ENCODE data around the gene EEF2.

The EEF2 gene

GRCh38 chr19:3984908-3985642, at the start of gene EEF2:
EEF2 (minus strand) TSS chr19:3985463; CDS start chr19:3985380, 83 bp downstream.
- DNase-seq (ENCODE audit: low read depth) = peak; percentile 80

DNA sequence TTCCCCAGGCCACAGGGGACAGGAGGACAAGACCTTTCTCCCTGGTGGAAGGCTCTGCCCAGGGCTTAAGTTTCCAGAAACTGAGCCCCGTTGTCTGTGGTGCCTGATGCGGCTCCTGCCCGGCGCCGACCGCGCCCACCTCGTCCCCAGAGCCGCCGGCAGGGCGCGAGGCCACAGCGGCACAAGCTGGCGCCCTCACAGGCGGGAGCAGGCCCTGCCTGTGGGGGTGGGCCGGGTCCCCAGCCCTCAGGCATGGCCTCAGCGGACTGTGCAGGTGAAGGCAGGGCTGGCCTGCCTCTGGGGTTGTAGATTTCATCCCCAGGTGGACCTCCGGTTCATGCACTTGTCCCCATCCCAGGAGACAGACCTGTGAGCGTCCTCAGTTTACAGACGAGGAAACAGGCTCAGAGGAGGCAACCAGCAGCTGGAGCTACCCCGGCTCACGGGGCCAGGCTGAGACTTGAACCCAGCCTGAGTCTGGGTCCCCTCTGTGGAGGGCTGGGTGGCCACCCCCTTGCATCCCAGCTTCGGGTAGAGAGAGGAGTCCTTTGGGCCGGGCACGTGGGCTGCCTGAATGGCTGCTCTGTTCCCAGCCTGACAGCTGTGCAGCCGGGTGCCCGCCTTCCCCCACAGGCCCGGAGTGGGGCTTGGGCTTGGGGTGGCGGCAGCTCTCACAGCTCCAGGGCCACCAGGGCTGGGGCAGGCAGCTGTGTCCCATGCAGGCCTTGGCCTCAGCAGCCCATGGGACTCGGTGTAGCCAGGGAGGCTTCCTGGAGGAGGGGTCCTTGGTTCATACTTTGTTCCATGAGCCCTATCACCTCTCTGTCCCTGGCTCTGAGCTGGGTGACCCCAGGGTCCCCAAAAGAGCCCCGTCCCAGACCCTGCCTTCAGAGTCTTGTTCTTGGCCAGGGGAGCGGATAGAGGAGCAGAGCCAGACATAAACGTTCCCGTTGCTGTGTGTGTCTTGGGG, 49.1 kb upstream of the EEF2 start:
- DNase-seq (ENCODE audit: low read depth) = no peak

GRCh38 chr19:4033028-4033956, 48.0 kb upstream of the EEF2 start:
- no peak for DNase-seq (ENCODE audit: low read depth)

- no peak for DNase-seq (ENCODE audit: low read depth)
These were observed 47.2 kb upstream of the EEF2 start for GRCh38 chr19:4032436-4032835.

DNA sequence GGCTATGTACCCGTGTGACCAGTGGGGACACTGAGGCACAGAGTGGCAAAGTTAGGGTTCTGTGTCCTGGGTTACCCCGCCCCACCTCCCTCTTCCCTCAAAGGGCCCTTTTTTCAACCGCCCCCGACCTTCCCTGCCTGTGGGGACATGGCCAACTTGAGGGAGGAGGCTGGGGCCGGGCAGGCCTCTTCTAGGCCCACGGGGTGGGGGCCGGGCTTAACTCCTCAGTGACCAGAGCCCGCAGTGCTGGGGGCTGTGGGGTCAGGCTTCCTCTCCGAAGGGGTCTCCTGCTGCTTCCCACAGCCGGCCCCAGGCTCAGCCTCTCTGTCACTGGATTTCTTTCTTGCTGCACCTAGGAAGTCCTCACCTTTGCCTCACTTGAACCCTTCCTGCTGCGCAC, 46.2 kb upstream of the EEF2 start:
- no peak for DNase-seq (ENCODE audit: low read depth)

DNA sequence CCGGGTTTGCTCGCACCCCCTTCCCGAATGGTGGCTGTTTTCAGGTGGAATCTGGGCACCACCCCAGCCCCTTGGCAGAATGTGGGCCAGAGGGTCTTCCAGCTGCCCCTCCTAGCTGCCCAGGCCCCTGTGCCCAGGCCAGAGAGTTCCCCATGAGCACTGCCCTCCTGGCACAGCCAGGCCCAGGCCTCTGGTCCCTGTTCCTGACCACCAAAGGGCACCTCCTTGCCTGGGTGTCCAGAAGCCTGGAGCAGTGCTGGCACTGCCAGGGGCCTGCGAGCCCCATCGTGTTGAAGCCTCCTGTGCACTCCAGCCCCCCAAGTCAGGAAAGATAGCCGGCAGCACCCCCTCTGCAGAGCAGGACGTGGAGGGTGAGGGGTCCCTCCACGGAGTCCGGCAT, 45.7 kb upstream of the EEF2 start:
- no peak for DNase-seq (ENCODE audit: low read depth)

- DNase-seq (ENCODE audit: low read depth) = no peak
These were observed 45.3 kb upstream of the EEF2 start for GRCh38 chr19:4030552-4030951.

- DNase-seq (ENCODE audit: low read depth) = no peak
These were observed 44.0 kb upstream of the EEF2 start for GRCh38 chr19:4029247-4029614.

- no peak for DNase-seq (ENCODE audit: low read depth)
These were observed 43.3 kb upstream of the EEF2 start for GRCh38 chr19:4028334-4029246.

DNA sequence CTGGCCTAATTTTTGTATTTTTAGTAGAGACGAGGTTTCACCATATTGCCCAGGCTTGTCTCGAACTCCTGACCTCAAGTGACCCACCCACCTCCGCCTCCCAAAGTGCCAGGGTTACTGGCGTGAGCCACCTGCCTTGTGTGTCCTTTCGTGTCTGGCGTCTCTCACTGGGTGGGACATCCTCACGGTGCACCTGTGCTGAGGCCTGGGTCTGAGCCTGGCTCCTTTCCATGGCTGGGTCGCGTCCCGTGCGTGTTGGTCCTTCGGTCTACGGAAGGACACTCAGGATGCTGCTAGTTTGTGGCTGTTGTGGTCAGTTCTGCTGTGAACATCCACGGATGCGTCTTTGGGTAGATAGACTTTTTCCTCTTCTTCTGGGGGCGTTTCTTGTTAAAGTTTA, 41.9 kb upstream of the EEF2 start:
- DNase-seq (ENCODE audit: low read depth) = no peak

DNA sequence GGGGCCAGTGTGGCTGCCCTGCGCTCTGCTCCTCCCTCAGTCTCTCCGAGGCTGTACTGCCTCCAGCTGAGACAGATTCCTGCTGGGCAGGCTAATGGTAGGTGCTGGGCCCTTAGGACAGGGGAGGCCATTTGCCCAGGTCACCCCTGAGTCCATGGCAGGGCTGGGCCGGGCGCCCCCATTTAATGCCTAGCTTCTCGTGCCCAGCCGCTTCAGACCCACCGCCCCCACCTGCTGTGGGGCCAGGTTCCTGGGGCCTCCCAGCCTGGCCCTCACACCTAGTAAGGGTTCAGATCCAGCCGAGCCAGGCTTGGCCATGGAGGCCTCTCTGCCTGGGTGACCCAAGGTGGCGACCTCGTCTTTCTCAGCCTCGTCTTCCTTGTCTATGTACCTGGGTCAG, 40.1 kb upstream of the EEF2 start:
- no peak for DNase-seq (ENCODE audit: low read depth)

DNA sequence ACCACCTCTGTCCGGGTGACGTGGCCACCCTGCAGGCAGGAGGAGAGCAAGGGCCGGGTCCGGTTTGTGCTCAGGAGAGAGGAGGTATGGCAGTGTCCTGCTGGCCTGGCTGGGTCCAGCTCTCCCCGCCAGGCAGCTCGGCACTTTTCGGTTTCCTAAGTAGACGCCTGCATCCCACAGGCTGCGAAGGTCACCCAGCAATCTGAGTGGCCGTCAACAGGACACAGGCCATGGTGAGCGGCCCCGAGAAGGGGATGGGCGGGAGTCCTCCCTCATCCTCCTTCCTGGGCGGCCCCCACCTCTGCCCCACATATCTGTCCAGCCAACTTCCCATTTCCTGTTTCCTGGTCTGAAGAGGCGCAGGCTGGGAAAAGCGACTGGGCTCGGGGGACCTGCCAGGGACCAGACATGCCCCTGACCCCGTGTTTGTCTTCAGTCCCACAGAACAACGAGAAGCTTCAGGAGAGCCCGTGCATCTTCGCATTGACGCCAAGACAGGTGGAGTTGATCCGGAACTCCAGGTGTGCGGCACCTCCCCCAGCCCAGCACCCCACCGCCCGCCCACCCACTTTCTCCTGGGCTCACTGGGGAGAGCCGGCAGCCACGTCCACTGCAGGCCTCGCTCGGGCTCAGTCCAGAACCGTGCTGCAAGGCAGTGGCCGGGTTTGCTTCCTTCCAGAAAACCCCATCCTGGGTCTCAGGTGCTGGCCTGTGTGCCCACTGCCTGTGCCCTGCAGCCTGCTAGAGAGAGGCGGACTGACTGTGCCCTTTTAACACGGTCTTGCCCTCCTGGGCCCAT, 38.5 kb upstream of the EEF2 start:
- DNase-seq (ENCODE audit: low read depth) = no peak

- no peak for DNase-seq (ENCODE audit: low read depth)
These were observed 34.3 kb upstream of the EEF2 start for GRCh38 chr19:4019578-4019977.

- DNase-seq (ENCODE audit: low read depth) = no peak
These were observed 33.7 kb upstream of the EEF2 start for GRCh38 chr19:4018775-4019504.

DNA sequence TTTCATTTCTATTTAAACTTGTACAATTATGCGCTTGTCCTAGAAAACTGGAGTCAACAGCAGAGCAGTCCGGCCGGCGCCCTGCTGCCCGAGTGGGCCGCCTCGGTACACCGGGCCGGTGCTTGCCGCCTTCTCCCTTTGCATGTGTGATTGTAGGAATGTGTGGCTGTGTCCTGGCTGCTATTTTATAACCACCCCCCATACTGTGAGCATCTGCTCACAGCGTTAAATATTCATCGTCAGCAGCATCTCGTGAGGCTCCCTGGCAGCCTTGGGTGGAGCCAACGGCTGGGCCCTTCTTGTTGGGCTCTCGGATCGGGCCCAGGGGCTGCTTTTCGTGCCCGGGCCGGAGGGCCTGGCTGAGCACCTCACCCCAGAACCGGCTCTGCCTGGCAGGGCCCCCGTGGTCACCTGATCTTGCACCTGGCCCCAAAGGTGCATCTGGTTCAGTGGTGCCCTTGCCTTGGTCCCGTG, 32.9 kb upstream of the EEF2 start:
- DNase-seq (ENCODE audit: low read depth) = no peak

GRCh38 chr19:4016903-4017638, 31.8 kb upstream of the EEF2 start:
- DNase-seq (ENCODE audit: low read depth) = no peak

GRCh38 chr19:4016486-4016885, 31.2 kb upstream of the EEF2 start:
- DNase-seq (ENCODE audit: low read depth) = no peak

GRCh38 chr19:4015705-4016402, 30.6 kb upstream of the EEF2 start:
- no peak for DNase-seq (ENCODE audit: low read depth)

Data from T-helper 22 cell (primary cell).